T-cell (primary cell): ENCODE measurements around the gene WDR77. TPM values are rescaled to one million over a fixed set of nuclear protein-coding genes. Genes with fewer than 3 reads are reported as not detected.

Experiments
- ATAC-seq, 4 experiments: fragments of 200-7000 bp in 3 of 4; fragments of 150-1000 bp in 1 of 4; cut with Tn5 transposase; replicated peaks in 1 of 4; 1 replicate in 3 of 4; 2 replicates in 1 of 4; pipeline ENCODE4 v1.10.0; 2021; ENCODE audit warnings: moderate library complexity in 3 of 4, mild to moderate bottlenecking in 2 of 4, moderate number of reproducible peaks in 1 of 4
- CTCF ChIA-PET, 2 donors: fragments of 300-600 bp; sonication (Branson Sonifier 250); formaldehyde crosslinking; loops; one replicate each; lab custom pipeline; 2022; ENCODE audit warnings: antibody characterized with exemption in 2 of 2; lab: Charles Lee
- POLR2A ChIA-PET, 2 donors: fragments of 300-600 bp; sonication (Branson Sonifier 250); formaldehyde crosslinking; loops; one replicate each; lab custom pipeline; 2022; ENCODE audit warnings: antibody characterized with exemption in 2 of 2; lab: Charles Lee
- DNase-seq, 35 experiments: peaks; one replicate each; pipeline versions ENCODE4 v3.0.0 to v3.0.0-alpha.2; 2013 to 2023
- H3K27ac ChIP-seq: one replicate; pipeline ENCODE4 v1.5.1; 2013; ENCODE audit warnings: low read length
- H3K27me3 ChIP-seq, 2 experiments: replicated peaks in 1 of 2; 1 replicate in 1 of 2; 2 replicates in 1 of 2; pipeline versions ENCODE4 v1.6.1 to v1.7.0; 2013; ENCODE audit warnings: low read length in 1 of 2, mixed read lengths in 1 of 2; ENCODE audit not compliant: control insufficient read depth in 2 of 2, insufficient read depth in 2 of 2; ENCODE audit errors: extremely low read depth in 1 of 2
- H3K36me3 ChIP-seq, 2 donors: 1 replicate in 1 of 2; 2 replicates in 1 of 2; pipeline versions ENCODE4 v1.6.1 to v1.7.0; 2013; ENCODE audit warnings: low read length in 1 of 2; ENCODE audit not compliant: control insufficient read depth in 2 of 2, insufficient read depth in 1 of 2; ENCODE audit errors: extremely low read depth in 1 of 2
- H3K4me1 ChIP-seq, 2 experiments: 1 replicate in 1 of 2; 2 replicates in 1 of 2; pipeline versions ENCODE4 v1.6.1 to v1.7.0; 2013; ENCODE audit warnings: low read length in 2 of 2, mixed read lengths in 1 of 2; ENCODE audit not compliant: insufficient read depth in 2 of 2, control insufficient read depth in 1 of 2; ENCODE audit errors: extremely low read depth in 1 of 2
- H3K4me3 ChIP-seq, 2 donors: 1 replicate in 1 of 2; 2 replicates in 1 of 2; pipeline versions ENCODE4 v1.5.1 to v1.7.0; 2013; ENCODE audit warnings: mild to moderate bottlenecking in 2 of 2, low read length in 1 of 2, moderate library complexity in 1 of 2; ENCODE audit not compliant: control insufficient read depth in 1 of 2; ENCODE audit errors: extremely low read depth in 1 of 2
- H3K9me3 ChIP-seq: 2 replicates; pipeline ENCODE4 v1.7.0; 2013
- H3K27ac Mint-ChIP-seq, 2 donors: one replicate each; pipeline ENCODE4 v1.8.0; 2020 to 2021; ENCODE audit warnings: mild to moderate bottlenecking in 2 of 2, mixed read lengths in 2 of 2
- H3K27me3 Mint-ChIP-seq, 2 donors: one replicate each; pipeline ENCODE4 v1.8.0; 2021 to 2022; ENCODE audit warnings: mixed read lengths in 2 of 2
- H3K36me3 Mint-ChIP-seq: one replicate; pipeline ENCODE4 v1.8.0; 2021; ENCODE audit warnings: mixed read lengths
- H3K4me1 Mint-ChIP-seq, 3 donors: one replicate each; pipeline ENCODE4 v1.8.0; 2020 to 2022; ENCODE audit warnings: mixed read lengths in 3 of 3, mild to moderate bottlenecking in 1 of 3
- H3K4me3 Mint-ChIP-seq, 3 donors: one replicate each; pipeline ENCODE4 v1.8.0; 2020 to 2022; ENCODE audit warnings: mild to moderate bottlenecking in 3 of 3, mixed read lengths in 3 of 3, moderate library complexity in 3 of 3
- H3K9me3 Mint-ChIP-seq, 3 donors: one replicate each; pipeline ENCODE4 v1.8.0; 2020 to 2022; ENCODE audit warnings: mixed read lengths in 3 of 3
- WGBS: methylation state at CpG from one replicate; pipeline ENCODE4 v1.1.5; 2013; ENCODE audit warnings: missing lambda C conversion rate; ENCODE audit not compliant: insufficient coverage; 5-methylcytosine and 5-hydroxymethylcytosine counted together
- total RNA-seq, 35 experiments: library from RNA in 6 of 35; stranded (reverse) in 6 of 35; fragments of 120-200 nt in 1 of 35; gene quantifications; one replicate each; pipeline versions ENCODE4 v1.2.1 to v1.2.4 and lab custom pipeline; 2013 to 2026

Gene WDR77
- total RNA-seq, 5 donors from 2014 or later (not counting 1 experiment from before 2014, with no cell fraction given): 22.5 to 40.1 (median 33.1) TPM

DNA sequence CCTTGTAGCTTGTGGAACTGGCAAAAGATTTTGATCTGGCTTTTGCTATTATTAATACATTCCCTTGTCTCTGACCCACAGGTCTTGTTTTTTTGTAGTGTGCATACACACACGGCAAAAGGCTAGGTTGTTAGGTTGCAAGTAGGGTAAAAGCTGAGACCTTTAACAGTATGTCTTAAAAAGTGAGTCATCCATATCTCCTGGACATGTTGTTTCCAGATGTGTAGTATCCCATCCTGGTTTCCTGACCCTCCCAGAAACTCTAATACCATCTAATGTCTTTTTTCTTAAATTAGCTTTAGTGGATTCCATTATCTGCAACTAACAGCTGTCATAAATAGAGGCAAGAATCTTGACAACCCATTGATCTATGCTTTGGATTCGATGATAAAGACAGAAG, 36.2 kb downstream of the WDR77 start:
- H3K27ac ChIP-seq: no peak overlapping the region
- Mint-ChIP-seq H3K4me1 (peaks cover under 1 to 8% (median under 1%) of the 10 kb centered on the region in 3 donors), H3K27me3 (no peaks in the 10 kb centered on the region), H3K27ac (no peak overlapping the region), H3K36me3 (peaks cover 29% of the 10 kb centered on the region), H3K4me3 (no peak overlapping the region), H3K9me3 (no peaks in the 10 kb centered on the region)
- POLR2A ChIA-PET: no interaction called here
- no CpG with 5 or more reads among the region's 2 CpGs for WGBS
- CTCF ChIA-PET: interaction anchor here in 1 of 2 donors (0.8 to 1.5 kb wide), 2 partner anchors 9 to 12 kb away, joined by 3 read pairs; no protein-coding TSS in a partner anchor
- no peaks in the 10 kb centered on the region for H3K4me1 ChIP-seq
- H3K4me3 ChIP-seq: no peak overlapping the region
- peaks cover 0 to 6% of the 10 kb centered on the region in 2 donors for H3K36me3 ChIP-seq
- no peak for DNase-seq
- no peaks in the 10 kb centered on the region for H3K9me3 ChIP-seq
- H3K27me3 ChIP-seq: no peaks in the 10 kb centered on the region
- ATAC-seq: no peak

DNA sequence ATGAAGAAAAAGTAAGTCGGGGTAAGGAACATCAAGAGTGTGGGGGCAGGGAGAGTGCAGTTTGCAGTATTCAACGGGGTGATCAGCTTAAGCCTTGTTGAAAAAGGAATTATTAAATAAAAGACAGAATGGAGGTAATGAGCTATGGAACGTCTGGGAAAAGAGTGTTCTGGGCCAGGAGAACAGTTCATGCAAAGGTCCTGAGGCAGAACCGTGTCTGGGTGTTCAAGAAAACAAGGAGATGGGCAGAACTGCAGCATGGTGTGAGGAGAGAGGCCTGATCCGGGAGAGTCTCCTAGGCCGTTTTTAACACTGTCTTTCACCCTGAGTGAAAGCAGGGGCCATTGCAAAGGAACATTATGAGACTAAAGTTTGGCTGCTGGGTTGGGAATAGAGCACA, 41.8 kb downstream of the WDR77 start:
- Mint-ChIP-seq H3K4me1 (peaks cover 37 to 54% (median 38%) of the 10 kb centered on the region in 3 donors), H3K27me3 (no peaks in the 10 kb centered on the region), H3K27ac (peak overlapping the region; percentile 86 to 91), H3K9me3 (no peaks in the 10 kb centered on the region), H3K4me3 (peak overlapping the region in 1 of 3 donors; percentile 9), H3K36me3 (no peaks in the 10 kb centered on the region)
- no peaks in the 10 kb centered on the region for H3K9me3 ChIP-seq
- ATAC-seq (no peak), DNase-seq (no peak)
- H3K36me3 ChIP-seq: no peaks in the 10 kb centered on the region
- H3K27me3 ChIP-seq: no peaks in the 10 kb centered on the region
- WGBS: 58% methylated on average over 6 of the region's 6 CpGs
- ChIA-PET CTCF (interaction anchor here in 1 of 2 donors (0.6 kb wide), 1 partner anchor 898 kb away, joined by 6 read pairs; no protein-coding TSS in a partner anchor), POLR2A (no interaction called here)
- H3K4me3 ChIP-seq: no peak overlapping the region
- peaks cover 11 to 28% of the 10 kb centered on the region in 2 experiments for H3K4me1 ChIP-seq
- no peak overlapping the region for H3K27ac ChIP-seq

DNA sequence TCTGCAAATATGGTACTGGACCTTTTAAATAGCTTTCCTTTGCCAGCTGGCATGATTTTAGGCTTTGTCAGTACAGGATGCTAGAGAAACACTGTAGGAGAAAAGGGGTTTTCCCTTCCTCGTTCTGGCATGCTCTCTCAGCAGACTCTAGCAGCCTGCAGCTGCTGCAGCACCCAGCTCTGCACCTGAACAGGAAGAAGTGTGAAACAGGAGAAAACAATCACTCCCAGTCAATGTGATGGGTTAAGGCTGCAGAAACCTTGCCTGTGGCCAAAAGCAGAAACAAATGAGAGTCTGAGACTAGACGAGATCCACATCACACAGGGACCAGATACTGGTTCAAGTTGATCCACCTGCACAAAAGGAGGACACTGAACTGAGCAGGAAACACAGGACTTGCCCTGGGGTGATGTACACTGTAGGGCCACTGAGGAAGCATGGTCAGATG, 42.7 kb downstream of the WDR77 start:
- Histone ChIP-seq H3K27ac (peak overlapping the region; percentile 19), H3K4me1 (peaks cover 11 to 28% of the 10 kb centered on the region in 2 experiments), H3K27me3 (no peaks in the 10 kb centered on the region), H3K9me3 (no peaks in the 10 kb centered on the region), H3K4me3 (peak overlapping the region in 1 of 2 donors; percentile 25), H3K36me3 (no peaks in the 10 kb centered on the region)
- no peaks in the 10 kb centered on the region for H3K9me3 Mint-ChIP-seq
- H3K4me3 Mint-ChIP-seq: peak overlapping the region; percentile 25 to 64 (median 26)
- POLR2A ChIA-PET: interaction anchor here in 1 of 2 donors (0.6 kb wide), 1 partner anchor 134 kb away, joined by 5 read pairs; no protein-coding TSS in a partner anchor
- DNase-seq (peak; percentile 21 to 78 (median 45)), ATAC-seq (peak; percentile 98 to 100 (median 100))
- peak overlapping the region; percentile 86 to 91 for H3K27ac Mint-ChIP-seq
- no peaks in the 10 kb centered on the region for H3K36me3 Mint-ChIP-seq
- H3K27me3 Mint-ChIP-seq: no peaks in the 10 kb centered on the region
- peaks cover 38 to 61% (median 41%) of the 10 kb centered on the region in 3 donors for H3K4me1 Mint-ChIP-seq
- CTCF ChIA-PET: interaction anchor here in 1 of 2 donors (0.6 to 1.0 kb wide), 2 partner anchors 72 to 376 kb away, joined by 3 read pairs; no protein-coding TSS in a partner anchor
- WGBS: 0% methylated on average over 1 of the region's 2 CpGs

DNA sequence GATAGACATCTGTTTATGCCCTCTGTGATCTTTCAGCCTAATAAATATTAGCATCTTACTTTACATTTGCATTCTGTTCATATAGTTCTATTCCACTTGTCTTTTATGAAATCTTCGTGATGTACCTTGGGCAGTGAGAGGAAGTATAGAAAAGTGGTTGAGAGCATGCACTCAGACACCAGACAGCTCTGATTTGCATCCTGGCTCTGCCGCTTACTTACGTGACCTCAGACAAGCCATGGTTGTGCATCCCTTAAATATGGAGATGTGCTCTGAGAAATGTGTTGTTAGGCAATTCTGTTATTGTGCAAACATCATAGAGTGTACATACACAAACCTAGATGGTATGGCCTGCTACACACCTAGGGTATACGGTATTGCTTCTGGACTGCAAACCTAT, 44.5 kb downstream of the WDR77 start:
- Histone ChIP-seq H3K4me3 (no peak overlapping the region), H3K4me1 (peaks cover 11 to 32% of the 10 kb centered on the region in 2 experiments), H3K27ac (no peak overlapping the region), H3K27me3 (no peaks in the 10 kb centered on the region), H3K36me3 (no peaks in the 10 kb centered on the region), H3K9me3 (no peaks in the 10 kb centered on the region)
- Mint-ChIP-seq H3K27ac (no peak overlapping the region), H3K36me3 (no peaks in the 10 kb centered on the region), H3K9me3 (no peaks in the 10 kb centered on the region), H3K4me3 (no peak overlapping the region), H3K27me3 (no peaks in the 10 kb centered on the region), H3K4me1 (peaks cover 44 to 67% (median 49%) of the 10 kb centered on the region in 3 donors)
- POLR2A ChIA-PET: no interaction called here
- WGBS: no CpG with 5 or more reads among the region's 4 CpGs
- no peak for DNase-seq
- ATAC-seq: no peak
- CTCF ChIA-PET: interaction anchor here (0.6 kb wide), 2 partner anchors 330 to 452 kb away, joined by 3 read pairs; no protein-coding TSS in a partner anchor

DNA sequence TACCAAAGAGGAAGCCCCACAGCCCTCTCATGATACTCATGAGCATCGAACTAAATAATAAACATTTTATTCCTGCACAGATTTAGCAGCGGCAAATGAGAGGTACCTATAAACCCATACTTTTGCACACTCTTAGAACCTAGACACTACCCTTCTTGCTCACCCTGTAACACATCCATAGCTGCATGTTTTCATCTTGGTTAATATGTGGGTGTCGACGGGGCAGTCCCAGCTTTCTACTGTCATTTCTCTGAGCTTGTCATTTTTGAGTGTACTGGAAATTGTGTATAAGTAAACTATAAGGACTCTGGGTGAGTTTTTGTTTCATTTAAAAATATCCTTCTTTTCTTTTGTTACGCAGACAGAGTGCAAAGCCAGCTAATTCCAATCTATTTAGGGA, 47.0 kb downstream of the WDR77 start:
- ATAC-seq: no peak
- H3K27me3 ChIP-seq: no peaks in the 10 kb centered on the region
- Mint-ChIP-seq H3K9me3 (peaks cover 0 to 6% (median 0%) of the 10 kb centered on the region in 3 donors), H3K27ac (no peak overlapping the region), H3K36me3 (no peaks in the 10 kb centered on the region), H3K27me3 (no peaks in the 10 kb centered on the region), H3K4me1 (peaks cover 40 to 64% (median 45%) of the 10 kb centered on the region in 3 donors), H3K4me3 (peak overlapping the region in 1 of 3 donors; percentile 44)
- no CpG with 5 or more reads among the region's 5 CpGs for WGBS
- no peak overlapping the region for H3K4me3 ChIP-seq
- no peak for DNase-seq
- H3K4me1 ChIP-seq: peaks cover 6 to 31% of the 10 kb centered on the region in 2 experiments
- POLR2A ChIA-PET: no interaction called here
- CTCF ChIA-PET: interaction anchor here (0.6 to 0.9 kb wide), 2 partner anchors 190 to 280 kb away, joined by 3 read pairs; no protein-coding TSS in a partner anchor
- H3K36me3 ChIP-seq: no peaks in the 10 kb centered on the region
- no peak overlapping the region for H3K27ac ChIP-seq
- H3K9me3 ChIP-seq: no peaks in the 10 kb centered on the region

DNA sequence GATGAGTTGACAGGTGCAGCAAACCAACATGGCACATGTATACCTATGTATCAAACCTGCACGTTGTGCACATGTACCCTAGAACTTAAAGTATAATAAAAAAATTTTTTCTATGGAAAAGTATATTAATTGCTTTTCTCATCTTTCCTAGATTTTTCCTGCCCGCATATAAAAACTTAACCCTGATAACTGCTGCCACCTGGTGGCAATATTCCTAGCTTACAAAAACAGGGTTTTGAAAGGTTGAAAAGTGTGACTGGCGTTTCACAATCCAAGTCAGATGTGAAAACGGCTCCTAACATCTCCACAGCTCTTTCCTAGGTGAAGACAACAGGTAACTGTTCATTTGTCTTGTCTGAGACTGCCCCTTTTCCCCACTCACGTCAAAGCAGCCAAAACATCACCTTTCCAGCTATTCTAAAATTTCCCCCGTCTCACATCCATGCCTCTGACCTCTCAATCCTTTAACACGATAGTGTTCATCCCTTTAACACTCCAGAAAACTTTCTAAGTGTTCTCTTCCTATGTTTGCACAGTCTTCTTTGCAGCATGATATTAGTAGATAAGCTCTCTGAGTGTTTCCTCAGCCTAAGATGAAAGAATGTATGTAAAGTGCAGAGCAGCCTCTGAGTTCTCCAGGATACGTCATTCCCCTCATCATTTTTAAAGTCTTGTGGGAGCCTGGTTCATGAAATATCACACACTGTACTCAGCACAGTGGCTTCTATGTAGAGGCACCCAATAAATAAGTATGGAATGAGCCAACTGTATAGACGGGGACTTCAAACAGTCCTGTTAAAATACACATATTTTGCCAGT, 49.1 kb downstream of the WDR77 start:
- POLR2A ChIA-PET: interaction anchor here (0.6 to 1.0 kb wide), 3 partner anchors 28 to 279 kb away, joined by 3 to 5 read pairs (median 3); partner anchors contain the start of gene OVGP1 (in 1 of the 2)
- DNase-seq (peak in 22 of 35 experiments; percentile 6 to 70 (median 24)), ATAC-seq (no peak)
- WGBS: 6% methylated on average over 2 of the region's 9 CpGs
- no peaks in the 10 kb centered on the region for H3K27me3 Mint-ChIP-seq
- H3K27me3 ChIP-seq: no peaks in the 10 kb centered on the region
- no peaks in the 10 kb centered on the region for H3K36me3 Mint-ChIP-seq
- no peak overlapping the region for H3K27ac ChIP-seq
- H3K27ac Mint-ChIP-seq: peak overlapping the region in 1 of 2 donors; percentile 5
- peaks cover 19 to 44% (median 24%) of the 10 kb centered on the region in 3 donors for H3K4me1 Mint-ChIP-seq
- peaks cover 0 to 12% of the 10 kb centered on the region in 2 experiments for H3K4me1 ChIP-seq
- CTCF ChIA-PET: interaction anchor here (0.5 to 2.4 kb wide), 20 partner anchors 9 to 458 kb away, joined by 3 to 10 read pairs (median 4); no protein-coding TSS in a partner anchor
- no peak overlapping the region for H3K4me3 Mint-ChIP-seq
- H3K9me3 ChIP-seq: no peaks in the 10 kb centered on the region
- H3K36me3 ChIP-seq: no peaks in the 10 kb centered on the region
- H3K4me3 ChIP-seq: no peak overlapping the region
- peaks cover 0 to 6% (median 0%) of the 10 kb centered on the region in 3 donors for H3K9me3 Mint-ChIP-seq
